Activated CD4-positive, alpha-beta T cell treated with anti-CD3 and anti-CD28 coated beads, Interleukin-10, Interleukin-2, amounts not matched to agents 100 ng/mL and 50 ng/mL, durations not matched to agents 16 hours and 8 hours (primary cell): ENCODE measurements around the gene COPA.
"Not testable (repeated sequence)": the region's sequence is repeated elsewhere in the genome, so short reads cannot be mapped to it uniquely, and the experiment has no call there.

Experiments
- DNase-seq: peaks from one replicate; pipeline ENCODE4 v3.0.0-alpha.2; 2020

COPA gene

DNA sequence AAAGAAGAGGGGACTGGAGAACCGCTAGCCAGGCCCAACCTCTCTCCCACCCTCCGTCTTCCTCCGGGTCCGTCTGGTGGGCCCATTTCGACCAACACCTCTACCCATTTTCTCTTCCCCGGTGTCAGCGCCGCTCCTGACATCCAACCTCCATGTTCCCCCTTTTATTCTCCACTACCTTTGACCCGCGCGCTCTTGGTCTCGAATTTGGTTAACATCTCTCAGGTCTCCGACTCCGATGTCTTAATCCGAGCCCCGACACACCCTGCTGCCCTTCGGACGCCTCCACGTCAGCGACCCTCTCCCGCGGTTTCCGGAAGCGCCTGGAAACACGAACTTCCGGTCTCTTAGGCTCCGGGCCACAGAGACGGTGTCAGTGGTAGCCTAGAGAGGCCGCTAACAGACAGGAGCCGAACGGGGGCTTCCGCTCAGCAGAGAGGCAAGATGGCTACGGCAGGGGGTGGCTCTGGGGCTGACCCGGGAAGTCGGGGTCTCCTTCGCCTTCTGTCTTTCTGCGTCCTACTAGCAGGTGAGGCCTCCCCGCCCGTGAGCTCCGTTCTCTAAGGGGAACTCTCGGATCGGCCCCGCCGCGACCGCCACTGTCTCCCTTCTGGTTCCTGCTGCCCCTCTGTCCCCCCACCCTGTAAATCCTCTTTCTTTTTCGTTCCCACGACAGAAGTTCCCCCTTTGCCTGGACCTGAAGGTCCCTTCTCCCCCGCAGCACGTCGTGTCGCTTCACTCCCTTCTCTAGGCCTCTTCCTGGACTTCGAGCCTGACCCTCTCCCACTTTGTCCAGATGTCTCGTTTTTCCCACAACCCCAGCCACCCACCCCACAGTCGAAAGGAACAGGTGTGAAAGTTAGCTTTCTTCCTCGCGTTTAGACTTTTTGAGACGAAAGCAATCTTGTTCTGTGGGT is at the start of gene COPA, which contains the start of gene NCSTN:
Gene COPA (minus strand): TSS at position 298 of the 917 bp plus-strand sequence. CDS start 80 bp downstream, at position 218.
Gene NCSTN (plus strand): TSS at position 431 of the 917 bp plus-strand sequence. CDS start 14 bp downstream, at position 445.
- DNase-seq, result peak; percentile 96

GRCh38 chr1:160388406-160388805 is 45.4 kb upstream of the COPA start:
- DNase-seq, result not testable (repeated sequence)

DNA sequence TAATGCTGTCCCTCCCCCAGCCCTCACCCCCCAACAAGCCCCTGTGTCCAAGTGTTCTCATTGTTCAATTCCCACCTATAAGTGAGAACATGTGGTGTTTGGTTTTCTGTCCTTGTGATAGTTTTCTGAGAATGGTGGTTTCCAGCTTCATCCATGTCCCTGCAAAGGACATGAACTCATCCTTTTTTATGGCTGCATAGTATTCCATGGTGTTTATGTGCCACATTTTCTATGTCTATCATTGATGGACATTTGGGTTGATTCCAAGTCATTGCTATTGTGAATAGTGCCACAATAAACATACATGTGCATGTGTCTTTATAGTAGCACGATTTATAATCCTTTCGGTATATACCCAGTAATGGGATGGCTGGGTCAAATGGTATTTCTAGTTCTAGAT is 41.8 kb upstream of the COPA start:
- not testable (repeated sequence) for DNase-seq

DNA sequence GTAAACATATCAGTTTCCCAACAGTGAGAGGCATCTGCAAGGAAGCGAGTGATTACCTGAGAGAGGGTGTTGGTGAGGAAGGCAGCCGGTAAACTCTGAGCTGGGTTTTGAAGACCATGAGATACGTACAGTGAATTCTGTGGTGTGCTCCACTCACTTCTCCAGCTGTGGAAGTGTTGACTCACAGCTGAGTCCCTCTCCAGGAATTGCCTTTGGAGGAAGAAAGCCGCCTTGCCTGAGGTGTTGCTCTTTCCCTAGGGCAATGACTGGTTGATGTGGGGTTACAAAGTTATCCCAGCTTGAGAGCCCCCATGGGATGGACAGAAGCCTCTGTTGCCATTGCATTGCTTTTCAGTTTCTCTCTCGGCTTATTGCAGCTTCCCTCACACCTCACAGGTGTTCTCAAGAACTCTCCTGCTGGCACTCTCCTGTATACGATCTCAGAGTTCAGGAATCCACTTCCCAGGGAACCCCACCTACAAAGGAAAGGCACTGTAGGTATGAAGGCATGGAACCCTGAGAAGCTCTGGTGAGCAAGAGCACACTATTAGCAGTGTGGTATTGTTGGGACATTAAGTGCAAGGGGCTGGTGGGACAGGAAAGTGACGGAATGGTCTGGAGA is 34.6 kb upstream of the COPA start:
- no peak for DNase-seq

GRCh38 chr1:160376525-160377131 is 33.6 kb upstream of the COPA start:
- DNase-seq, result peak; percentile 64

GRCh38 chr1:160375788-160376524 is 32.9 kb upstream of the COPA start:
- peak; percentile 53 for DNase-seq

DNA sequence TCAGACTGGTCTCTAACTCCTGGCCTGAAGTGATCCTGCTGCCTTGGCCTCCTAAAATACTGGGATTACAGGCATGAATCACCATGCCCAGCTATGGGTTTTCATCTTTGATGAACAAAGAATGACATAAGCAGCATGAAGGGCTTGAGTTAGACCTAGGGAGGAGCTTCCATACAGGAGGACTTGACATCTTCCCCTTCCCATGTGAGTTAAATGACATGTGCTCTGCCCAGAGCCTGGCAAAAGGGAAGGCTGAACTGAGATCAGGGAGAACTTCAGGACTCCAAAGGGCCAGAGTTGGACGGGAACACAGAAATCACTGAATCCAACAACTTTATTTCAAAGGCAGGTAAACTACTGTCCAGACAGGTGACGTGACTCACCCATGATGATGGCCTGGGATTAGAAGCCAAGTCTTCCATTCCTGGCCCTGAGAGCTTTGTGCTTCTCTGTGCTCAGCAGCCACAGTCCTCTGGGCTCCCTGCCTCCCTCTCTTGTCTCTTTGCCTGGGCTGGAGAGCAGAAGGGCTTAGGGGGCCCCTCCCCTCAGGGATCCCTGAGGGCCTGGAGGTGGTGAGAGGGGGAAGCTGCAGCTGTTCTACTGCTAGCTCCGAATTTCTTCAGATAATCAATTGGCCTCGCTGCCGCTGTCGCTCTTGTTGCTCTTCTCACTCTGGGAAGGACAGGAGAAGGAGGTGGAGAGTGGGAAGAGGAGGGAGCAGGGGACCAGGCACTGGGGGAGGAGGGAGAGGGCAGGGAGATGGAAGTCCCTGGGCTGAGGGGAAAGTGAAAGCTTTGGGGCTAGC is 31.5 kb upstream of the COPA start:
- DNase-seq, result no peak

DNA sequence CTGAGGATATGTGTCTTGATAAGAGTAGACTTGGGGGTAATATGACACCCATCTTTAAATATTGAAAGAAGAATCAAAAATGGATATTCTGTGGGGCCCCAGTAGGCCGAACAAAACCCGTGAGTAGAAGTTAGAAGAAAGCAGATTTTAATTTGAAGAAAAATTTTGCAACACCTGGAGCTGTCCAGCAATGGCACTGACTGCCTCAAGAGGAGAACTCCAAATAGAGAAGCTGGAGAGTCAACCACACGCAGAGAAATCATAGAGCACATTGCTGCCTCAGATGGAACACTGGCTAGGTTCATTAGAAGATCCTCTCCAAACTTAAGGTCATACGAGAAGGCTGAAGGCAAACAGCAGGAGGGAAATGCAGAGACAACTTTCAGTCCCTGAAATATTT is 30.6 kb upstream of the COPA start:
- DNase-seq, result no peak

- DNase-seq, result no peak
Measured at GRCh38 chr1:160371756-160372155, 28.7 kb upstream of the COPA start.

- no peak for DNase-seq
Measured at GRCh38 chr1:160371346-160371631, 28.2 kb upstream of the COPA start.

GRCh38 chr1:160370561-160371345 is 27.7 kb upstream of the COPA start:
- no peak for DNase-seq

- no peak for DNase-seq
Measured at GRCh38 chr1:160369087-160369486, 26.0 kb upstream of the COPA start.

- no peak for DNase-seq
Measured at GRCh38 chr1:160367934-160368923, 25.2 kb upstream of the COPA start.

- no peak for DNase-seq
Measured at GRCh38 chr1:160367516-160367900, 24.5 kb upstream of the COPA start.

- no peak for DNase-seq
Measured at GRCh38 chr1:160366731-160367515, 23.9 kb upstream of the COPA start, which contains the start of gene NHLH1. NHLH1 (plus strand) TSS chr1:160367071; CDS start chr1:160370732, 3,661 bp downstream.

GRCh38 chr1:160365325-160365724 is 22.3 kb upstream of the COPA start:
- DNase-seq, result no peak

- DNase-seq, result no peak
Measured at GRCh38 chr1:160363951-160364735, 21.1 kb upstream of the COPA start.

DNA sequence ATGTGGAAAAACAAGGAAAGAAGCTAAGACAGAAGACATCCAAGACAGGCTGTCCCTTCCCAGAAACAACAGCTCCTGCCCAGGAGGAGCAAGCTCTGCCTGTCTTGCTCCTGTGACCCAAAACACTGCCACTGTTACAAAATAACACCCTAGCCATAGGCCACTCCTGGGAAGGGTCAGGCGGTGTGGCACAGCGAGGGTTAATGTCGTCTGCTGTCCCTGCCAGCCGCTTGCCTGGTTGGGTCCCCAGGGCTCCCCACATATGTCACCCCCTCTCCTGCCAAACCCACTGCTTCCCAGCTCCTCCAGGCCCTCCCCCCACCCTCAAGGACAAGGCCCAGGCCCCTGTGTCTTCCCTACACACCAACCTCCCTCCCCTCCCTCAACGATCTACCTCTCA is 20.0 kb upstream of the COPA start:
- no peak for DNase-seq
